Caco-2 (cell line): Measurements from ENCODE around the gene MGMT. TPM values are rescaled to one million over a fixed set of nuclear protein-coding genes. Genes with fewer than 3 reads are reported as not detected.
"Not testable (repeated sequence)": the region's sequence is repeated elsewhere in the genome, so short reads cannot be mapped to it uniquely, and the experiment has no call there.

Experiments used
- BruUV-seq: library from RNA; stranded (reverse); fragments of 400-500 nt; replicated peaks from 2 replicates; lab custom pipeline; 2021; lab: Mats Ljungman, UMichigan
- CTCF ChIA-PET: fragments of 300-600 bp; sonication (Branson Sonifier 250); formaldehyde crosslinking; loops from one replicate; lab custom pipeline; 2022; ENCODE audit warnings: antibody characterized with exemption; lab: Charles Lee
- POLR2A ChIA-PET: fragments of 300-600 bp; sonication (Branson Sonifier 250); formaldehyde crosslinking; loops from one replicate; lab custom pipeline; 2022; ENCODE audit warnings: antibody characterized with exemption; lab: Charles Lee
- DNase-seq, 2 experiments: peaks; one replicate each; pipeline versions ENCODE4 v3.0.0 to v3.0.0-alpha.2; 2020 to 2022
- H3K27me3 ChIP-seq: replicated peaks from 2 replicates; pipeline ENCODE4 v1.6.0; 2011; ENCODE audit warnings: low read length; ENCODE audit not compliant: control insufficient read depth, insufficient read depth
- H3K36me3 ChIP-seq: 2 replicates; pipeline ENCODE4 v1.5.1; 2011; ENCODE audit warnings: low read length; ENCODE audit not compliant: control insufficient read depth, insufficient read depth
- H3K4me1 ChIP-seq: fragments of 250-450 bp; sonication (Bioruptor Pico); 2 replicates; pipeline ENCODE4 v1.5.1; 2020; ENCODE audit warnings: mild to moderate bottlenecking
- H3K4me3 ChIP-seq: 2 replicates; pipeline ENCODE4 v1.5.1; 2011; ENCODE audit warnings: low read depth, mild to moderate bottlenecking, control low read depth, low read length
- H3K9me3 ChIP-seq: fragments of 250-450 bp; sonication (Bioruptor Pico); 2 replicates; pipeline ENCODE4 v1.5.1; 2020; ENCODE audit warnings: mild to moderate bottlenecking, moderate library complexity
- H3K27ac Mint-ChIP-seq: one replicate; pipeline ENCODE4 v1.8.0; 2022; ENCODE audit warnings: mixed read lengths; ENCODE audit not compliant: unreplicated experiment
- H3K27me3 Mint-ChIP-seq: one replicate; pipeline ENCODE4 v1.8.0; 2022; ENCODE audit warnings: mixed read lengths; ENCODE audit not compliant: insufficient read depth, unreplicated experiment
- H3K36me3 Mint-ChIP-seq: one replicate; pipeline ENCODE4 v1.8.0; 2022; ENCODE audit warnings: mild to moderate bottlenecking, mixed read lengths; ENCODE audit not compliant: insufficient read depth, unreplicated experiment
- H3K4me1 Mint-ChIP-seq: one replicate; pipeline ENCODE4 v1.8.0; 2022; ENCODE audit warnings: low read depth, mixed read lengths; ENCODE audit not compliant: unreplicated experiment
- H3K4me3 Mint-ChIP-seq: one replicate; pipeline ENCODE4 v1.8.0; 2022; ENCODE audit warnings: mild to moderate bottlenecking, moderate library complexity, mixed read lengths; ENCODE audit not compliant: unreplicated experiment
- H3K9me3 Mint-ChIP-seq: one replicate; pipeline ENCODE4 v1.8.0; 2022; ENCODE audit warnings: mixed read lengths; ENCODE audit not compliant: unreplicated experiment
- intact Hi-C: fragments of 100-400 bp; cut with micrococcal nuclease; formaldehyde crosslinking; loops from one replicate; pipeline ENCODE4 v1.10.0; 2022; ENCODE audit not compliant: unreplicated experiment
- total RNA-seq: library from RNA; stranded (reverse); gene quantifications from 2 replicates; pipeline ENCODE4 v1.2.3, GENCODE V29; 2022
- TF ChIP-seq, protein P1 (sequence below), 2 experiments: fragments of 200-600 bp in 1 of 2; IDR thresholded peaks; 1 replicate in 1 of 2; 2 replicates in 1 of 2; pipeline versions ENCODE4 v1.5.1 to v1.8.0; 2011 to 2022; ENCODE audit warnings: antibody characterized with exemption in 1 of 2, control low read depth in 1 of 2, inconsistent platforms in 1 of 2, low read depth in 1 of 2, low read length in 1 of 2, mild to moderate bottlenecking in 1 of 2, moderate library complexity in 1 of 2; ENCODE audit not compliant: insufficient read depth in 1 of 2, severe bottlenecking in 1 of 2, unreplicated experiment in 1 of 2

The MGMT gene
- total RNA-seq, 1 experiment from 2014 or later, result 57.0 TPM

DNA sequence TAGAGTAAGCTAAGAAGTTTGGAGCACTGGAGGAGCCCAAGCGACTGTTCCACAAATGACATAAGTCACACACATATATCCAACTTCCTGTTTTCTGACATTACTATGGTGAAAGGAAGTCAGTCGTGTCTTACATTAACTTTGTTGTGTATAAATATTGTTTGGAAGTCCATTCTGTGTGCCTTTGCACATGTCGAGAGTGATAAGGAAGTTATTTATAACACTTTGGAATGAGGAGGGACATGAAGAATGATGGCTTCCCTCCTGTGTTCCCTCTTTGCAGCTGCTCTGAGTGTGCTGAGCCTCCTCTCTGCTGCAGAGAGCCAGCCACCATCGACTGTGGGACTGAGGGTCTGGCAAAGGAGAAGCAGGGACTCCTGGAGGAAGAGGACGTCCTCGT lies 40.4 kb upstream of the MGMT start:
- Histone ChIP-seq H3K9me3 (no peaks in the 10 kb centered on the region), H3K4me3 (no peak overlapping the region), H3K27me3 (no peaks in the 10 kb centered on the region), H3K4me1 (peaks cover 15% of the 10 kb centered on the region), H3K36me3 (no peaks in the 10 kb centered on the region)
- ChIA-PET POLR2A (no interaction called here), CTCF (no interaction called here)
- Mint-ChIP-seq H3K36me3 (no peaks in the 10 kb centered on the region), H3K27ac (peak overlapping the region; percentile 71), H3K4me3 (no peak overlapping the region), H3K27me3 (no peaks in the 10 kb centered on the region), H3K9me3 (no peaks in the 10 kb centered on the region), H3K4me1 (peaks cover 5% of the 10 kb centered on the region)
- no TSS peak for BruUV-seq
- TF ChIP-seq, protein P1, sequence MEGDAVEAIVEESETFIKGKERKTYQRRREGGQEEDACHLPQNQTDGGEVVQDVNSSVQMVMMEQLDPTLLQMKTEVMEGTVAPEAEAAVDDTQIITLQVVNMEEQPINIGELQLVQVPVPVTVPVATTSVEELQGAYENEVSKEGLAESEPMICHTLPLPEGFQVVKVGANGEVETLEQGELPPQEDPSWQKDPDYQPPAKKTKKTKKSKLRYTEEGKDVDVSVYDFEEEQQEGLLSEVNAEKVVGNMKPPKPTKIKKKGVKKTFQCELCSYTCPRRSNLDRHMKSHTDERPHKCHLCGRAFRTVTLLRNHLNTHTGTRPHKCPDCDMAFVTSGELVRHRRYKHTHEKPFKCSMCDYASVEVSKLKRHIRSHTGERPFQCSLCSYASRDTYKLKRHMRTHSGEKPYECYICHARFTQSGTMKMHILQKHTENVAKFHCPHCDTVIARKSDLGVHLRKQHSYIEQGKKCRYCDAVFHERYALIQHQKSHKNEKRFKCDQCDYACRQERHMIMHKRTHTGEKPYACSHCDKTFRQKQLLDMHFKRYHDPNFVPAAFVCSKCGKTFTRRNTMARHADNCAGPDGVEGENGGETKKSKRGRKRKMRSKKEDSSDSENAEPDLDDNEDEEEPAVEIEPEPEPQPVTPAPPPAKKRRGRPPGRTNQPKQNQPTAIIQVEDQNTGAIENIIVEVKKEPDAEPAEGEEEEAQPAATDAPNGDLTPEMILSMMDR (IDR thresholded peaks at IDR 0.05; ENCODE audit: insufficient read depth in 1 of 2, low read depth in 1 of 2, low read length in 1 of 2, severe bottlenecking in 1 of 2, unreplicated experiment in 1 of 2), result no peak
- intact Hi-C loops, result loop anchor here (2.0 kb wide), 1 partner anchor 36 kb away; no protein-coding TSS in a partner anchor
- peak in 1 of 2 experiments; percentile 29 for DNase-seq

DNA sequence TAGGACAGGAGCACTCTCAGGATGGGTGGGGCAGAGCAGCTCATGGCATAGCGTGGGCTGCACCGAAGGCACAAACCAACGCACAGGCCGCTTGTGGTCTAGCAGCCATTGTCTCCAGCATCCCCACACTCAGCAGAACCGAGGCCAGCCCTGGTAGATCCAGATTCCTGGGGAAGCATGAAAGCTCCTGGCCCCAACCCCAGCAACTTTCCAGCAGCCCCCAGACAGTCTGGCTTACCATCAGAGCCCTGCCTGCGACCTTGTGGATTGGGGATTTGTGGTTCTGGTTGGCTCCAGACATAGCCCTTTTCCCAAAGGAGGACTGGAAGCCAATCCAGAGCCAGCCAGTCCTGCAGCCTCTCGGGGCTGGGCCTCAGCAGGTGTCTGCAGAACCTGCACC lies 33.8 kb upstream of the MGMT start:
- Mint-ChIP-seq H3K9me3 (peaks cover 10% of the 10 kb centered on the region), H3K4me1 (no peaks in the 10 kb centered on the region), H3K4me3 (no peak overlapping the region), H3K27ac (no peak overlapping the region), H3K27me3 (no peaks in the 10 kb centered on the region), H3K36me3 (no peaks in the 10 kb centered on the region)
- no peak for DNase-seq
- H3K9me3 ChIP-seq, result no peaks in the 10 kb centered on the region
- no peaks in the 10 kb centered on the region for H3K4me1 ChIP-seq
- H3K36me3 ChIP-seq, result no peaks in the 10 kb centered on the region
- H3K27me3 ChIP-seq, result no peaks in the 10 kb centered on the region
- BruUV-seq, result no TSS peak
- TF ChIP-seq, protein P1 (IDR thresholded peaks at IDR 0.05; ENCODE audit: insufficient read depth in 1 of 2, low read depth in 1 of 2, low read length in 1 of 2, severe bottlenecking in 1 of 2, unreplicated experiment in 1 of 2), result no peak
- intact Hi-C loops, result no loop called here
- POLR2A ChIA-PET, result no interaction called here
- H3K4me3 ChIP-seq, result no peak overlapping the region
- CTCF ChIA-PET, result no interaction called here

DNA sequence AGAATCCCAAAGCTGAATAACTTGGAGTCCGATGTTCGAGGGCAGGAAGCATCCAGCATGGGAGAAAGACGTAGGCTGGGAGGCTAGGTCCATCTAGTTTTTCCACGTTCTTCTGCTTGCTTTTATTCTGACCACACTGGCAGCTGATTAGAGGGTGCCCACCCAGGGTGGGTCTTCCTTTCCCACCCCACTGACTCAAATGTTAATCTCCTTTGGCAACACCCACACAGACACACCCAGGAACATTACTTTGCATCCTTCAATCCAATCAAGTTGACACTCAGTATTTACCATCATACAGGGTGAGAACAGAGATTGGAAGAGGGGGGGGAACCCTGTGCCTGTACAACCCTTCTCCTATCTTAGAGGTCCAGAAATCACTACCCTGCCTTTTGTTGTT lies 31.3 kb upstream of the MGMT start:
- POLR2A ChIA-PET, BruUV-seq, H3K27ac Mint-ChIP-seq, H3K36me3 Mint-ChIP-seq, H3K9me3 ChIP-seq, H3K27me3 ChIP-seq, H3K27me3 Mint-ChIP-seq, H3K4me1 ChIP-seq, CTCF ChIA-PET, H3K4me3 ChIP-seq, DNase-seq, H3K4me1 Mint-ChIP-seq, intact Hi-C loops, H3K4me3 Mint-ChIP-seq, H3K36me3 ChIP-seq: not testable (repeated sequence)
- H3K9me3 Mint-ChIP-seq, result peaks cover 10% of the 10 kb centered on the region

DNA sequence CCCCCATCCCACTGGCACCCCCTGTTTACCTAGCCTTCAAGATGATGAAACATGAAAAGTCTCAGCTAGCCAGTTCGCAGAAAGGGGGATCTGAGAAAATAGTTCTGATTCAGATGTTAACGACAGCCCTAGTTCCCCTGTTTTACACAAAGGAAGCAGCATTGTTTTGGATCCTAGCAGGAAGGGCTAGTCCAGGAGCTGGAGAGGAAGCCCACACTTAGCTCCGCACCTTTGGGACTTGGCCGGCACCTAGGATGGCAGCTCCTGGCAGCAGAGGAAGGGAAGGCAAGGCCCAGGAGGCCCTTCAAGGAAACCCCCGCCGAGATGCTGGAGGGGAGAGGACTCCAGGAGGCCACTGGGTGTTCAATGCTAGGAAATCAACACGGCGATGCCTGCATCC lies 29.0 kb upstream of the MGMT start:
- Mint-ChIP-seq H3K4me3 (no peak overlapping the region), H3K9me3 (peaks cover 10% of the 10 kb centered on the region), H3K36me3 (no peaks in the 10 kb centered on the region), H3K4me1 (peaks cover 5% of the 10 kb centered on the region), H3K27me3 (no peaks in the 10 kb centered on the region), H3K27ac (no peak overlapping the region)
- H3K27me3 ChIP-seq, result no peaks in the 10 kb centered on the region
- no peaks in the 10 kb centered on the region for H3K36me3 ChIP-seq
- H3K9me3 ChIP-seq, result no peaks in the 10 kb centered on the region
- POLR2A ChIA-PET, result no interaction called here
- CTCF ChIA-PET, result no interaction called here
- TF ChIP-seq, protein P1 (IDR thresholded peaks at IDR 0.05; ENCODE audit: insufficient read depth in 1 of 2, low read depth in 1 of 2, low read length in 1 of 2, severe bottlenecking in 1 of 2, unreplicated experiment in 1 of 2), result no peak
- no peak overlapping the region for H3K4me3 ChIP-seq
- peaks cover 8% of the 10 kb centered on the region; the same call in 1 of the 2 replicates for H3K4me1 ChIP-seq
- no peak for DNase-seq
- no TSS peak for BruUV-seq
- intact Hi-C loops, result no loop called here
